ENCODE results near the gene PBX1.

Gene PBX1

DNA sequence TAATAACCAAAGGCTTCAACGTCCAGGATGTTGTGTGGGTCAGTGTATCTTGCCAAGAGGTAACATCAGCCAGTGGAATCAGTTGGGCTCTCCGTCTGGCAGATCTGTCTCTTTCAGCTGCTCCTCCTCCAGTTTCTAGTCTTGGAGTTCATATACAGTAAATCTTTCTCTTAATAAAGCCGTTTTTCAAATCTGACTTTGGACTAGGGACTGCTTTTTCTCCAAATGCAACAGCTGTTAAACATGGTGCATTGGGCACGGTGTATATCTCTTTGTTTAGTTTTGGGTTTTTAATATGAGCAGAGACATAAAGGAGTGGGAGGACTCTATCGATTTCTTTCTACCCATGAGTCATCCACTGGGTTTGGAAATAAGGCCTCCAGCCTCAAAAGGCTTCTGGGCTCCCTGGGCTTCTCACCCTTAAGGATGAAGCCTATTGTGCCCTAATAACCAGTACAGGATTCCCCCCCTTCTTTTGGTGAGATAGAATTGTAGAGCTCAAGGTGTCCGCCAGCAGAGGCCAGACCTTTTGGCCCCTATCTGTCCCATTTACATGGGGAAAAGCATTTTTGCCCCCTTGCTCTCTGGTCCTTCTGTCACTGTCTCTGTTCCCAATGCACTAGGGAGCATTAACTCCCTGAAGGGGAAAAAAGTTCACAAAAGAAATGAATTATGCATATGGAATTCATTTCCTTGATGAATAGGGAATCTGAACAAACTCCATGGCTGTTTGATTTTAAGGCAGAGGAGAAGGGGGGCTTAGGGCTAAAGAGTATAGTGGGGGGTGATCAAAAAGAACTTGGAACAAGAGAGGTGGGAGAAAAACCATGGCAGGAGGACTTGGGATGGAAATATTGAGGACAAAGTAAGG is 86.0 kb downstream of the PBX1 start:
- Histone ChIP-seq H2AFZ (ENCODE audit: low read length) (no peak overlapping the region), H3K4me2 (ENCODE audit: low read depth, low read length) (no peak overlapping the region), H3K27ac (ENCODE audit: low read length) (no peak overlapping the region)

GRCh38 chr1:164645921-164646320 is 86.9 kb downstream of the PBX1 start:
- Histone ChIP-seq H3K36me3 (replicated peaks; ENCODE audit: insufficient read depth, low read length) (no peaks in the 10 kb centered on the region), H2AFZ (ENCODE audit: low read length) (no peak overlapping the region), H3K4me1 (ENCODE audit: low read length) (no peaks in the 10 kb centered on the region), H3K9me2 (replicated peaks; ENCODE audit: insufficient read depth, low read length) (no peaks in the 10 kb centered on the region), H3K9ac (ENCODE audit: low read length) (no peak overlapping the region), H3K4me2 (ENCODE audit: low read depth, low read length) (no peak overlapping the region), H3F3A (ENCODE audit: insufficient read depth, low read length) (no peaks in the 10 kb centered on the region), H3K79me2 (ENCODE audit: low read length) (no peaks in the 10 kb centered on the region), H3K9me3 (replicated peaks; ENCODE audit: insufficient read depth, low read length) (no peaks in the 10 kb centered on the region), H4K20me1 (ENCODE audit: insufficient read depth, low read length) (no peaks in the 10 kb centered on the region), H3K4me3 (ENCODE audit: low read length) (no peak overlapping the region), H3K27ac (ENCODE audit: low read length) (no peak overlapping the region), H3K27me3 (replicated peaks; ENCODE audit: insufficient read depth, low read length) (no peaks in the 10 kb centered on the region)
- DNase-seq, result no peak
- TF ChIP-seq EZH2phosphoT487 (IDR thresholded peaks at IDR 0.05; ENCODE audit: low read length), result no peak
- no peak for TF ChIP-seq CTCF (IDR thresholded peaks at IDR 0.05; ENCODE audit: low read length)
- no peak for TF ChIP-seq EZH2 (optimal IDR thresholded peaks at IDR 0.05; ENCODE audit: low read depth, low read length)

More for the DNA sequence above, 86.0 kb downstream of the PBX1 start:
- Histone ChIP-seq H3F3A (ENCODE audit: insufficient read depth, low read length) (no peaks in the 10 kb centered on the region), H4K20me1 (ENCODE audit: insufficient read depth, low read length) (no peaks in the 10 kb centered on the region), H3K79me2 (ENCODE audit: low read length) (no peaks in the 10 kb centered on the region), H3K4me3 (ENCODE audit: low read length) (no peak overlapping the region), H3K4me1 (ENCODE audit: low read length) (no peaks in the 10 kb centered on the region), H3K9ac (ENCODE audit: low read length) (no peak overlapping the region), H3K9me2 (replicated peaks; ENCODE audit: insufficient read depth, low read length) (no peaks in the 10 kb centered on the region), H3K27me3 (replicated peaks; ENCODE audit: insufficient read depth, low read length) (no peaks in the 10 kb centered on the region), H3K9me3 (replicated peaks; ENCODE audit: insufficient read depth, low read length) (no peaks in the 10 kb centered on the region), H3K36me3 (replicated peaks; ENCODE audit: insufficient read depth, low read length) (no peaks in the 10 kb centered on the region)
- no peak for DNase-seq
- TF ChIP-seq EZH2 (optimal IDR thresholded peaks at IDR 0.05; ENCODE audit: low read depth, low read length) (no peak), EZH2phosphoT487 (IDR thresholded peaks at IDR 0.05; ENCODE audit: low read length) (no peak), CTCF (IDR thresholded peaks at IDR 0.05; ENCODE audit: low read length) (no peak)

DNA sequence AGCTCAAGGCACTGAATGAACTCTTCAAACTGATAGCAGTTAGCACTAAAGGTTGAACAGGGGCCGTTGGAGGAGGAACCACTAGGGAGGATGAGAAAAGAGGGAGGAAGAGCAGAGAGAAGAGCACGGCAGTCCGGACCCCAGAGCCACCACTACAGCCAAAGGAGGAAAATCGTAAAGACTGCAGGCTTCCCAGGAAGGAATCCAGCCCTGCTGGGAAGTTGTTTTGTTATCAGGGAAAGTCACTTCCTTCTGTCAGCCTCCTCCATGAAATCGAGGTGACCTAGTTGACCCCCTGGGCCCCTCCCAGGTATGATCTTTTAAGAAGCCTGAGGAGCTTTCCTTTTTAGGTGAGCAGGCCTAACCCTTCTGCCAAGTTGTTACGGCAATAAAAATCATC is 88.2 kb downstream of the PBX1 start:
- H3K9me2 ChIP-seq (replicated peaks; ENCODE audit: insufficient read depth, low read length), result no peaks in the 10 kb centered on the region
- no peak overlapping the region for H3K9ac ChIP-seq (ENCODE audit: low read length)
- H3K4me1 ChIP-seq (ENCODE audit: low read length), result no peaks in the 10 kb centered on the region
- H3K27me3 ChIP-seq (replicated peaks; ENCODE audit: insufficient read depth, low read length), result no peaks in the 10 kb centered on the region
- no peak for TF ChIP-seq EZH2 (optimal IDR thresholded peaks at IDR 0.05; ENCODE audit: low read depth, low read length)
- no peak for TF ChIP-seq EZH2phosphoT487 (IDR thresholded peaks at IDR 0.05; ENCODE audit: low read length)
- no peak for TF ChIP-seq CTCF (IDR thresholded peaks at IDR 0.05; ENCODE audit: low read length)
- no peaks in the 10 kb centered on the region for H3K36me3 ChIP-seq (replicated peaks; ENCODE audit: insufficient read depth, low read length)
- no peaks in the 10 kb centered on the region for H4K20me1 ChIP-seq (ENCODE audit: insufficient read depth, low read length)
- no peak for DNase-seq
- H3K27ac ChIP-seq (ENCODE audit: low read length), result no peak overlapping the region
- no peak overlapping the region for H2AFZ ChIP-seq (ENCODE audit: low read length)
- no peak overlapping the region for H3K4me2 ChIP-seq (ENCODE audit: low read depth, low read length)
- H3K9me3 ChIP-seq (replicated peaks; ENCODE audit: insufficient read depth, low read length), result no peaks in the 10 kb centered on the region
- no peak overlapping the region for H3K4me3 ChIP-seq (ENCODE audit: low read length)
- H3K79me2 ChIP-seq (ENCODE audit: low read length), result no peaks in the 10 kb centered on the region
- no peaks in the 10 kb centered on the region for H3F3A ChIP-seq (ENCODE audit: insufficient read depth, low read length)
